Natural killer cell treated with Interleukin-12 subunit alpha and Interleukin-12 subunit beta and Interleukin-15 and Interleukin-18, amount 100 ng/mL, for 72 hours (primary cell): Measurements from ENCODE around the gene ADCK2. TPM values are rescaled to one million over a fixed set of nuclear protein-coding genes. Genes with fewer than 3 reads are reported as not detected.
A peak's percentile ranks its signal among the peaks of the same experiment; 100 is the strongest.
"Not testable (repeated sequence)": the region's sequence is repeated elsewhere in the genome, so short reads cannot be mapped to it uniquely, and the experiment has no call there.

Experiments used
- ATAC-seq, 2 donors: fragments of 150-1000 bp; cut with Tn5 transposase in 1 of 2; sonication (Bioruptor Pico), chemical (Tn5 transposase) in 1 of 2; 2 replicates each; pipeline ENCODE4 v1.10.0; 2021
- DNase-seq: peaks from one replicate; pipeline ENCODE4 v3.0.0; 2022; ENCODE audit warnings: low spot score
- H3K27ac Mint-ChIP-seq, 2 donors: 1 replicate in 1 of 2; 2 replicates in 1 of 2; pipeline ENCODE4 v1.8.0; 2022; ENCODE audit warnings: mixed read lengths in 2 of 2, mild to moderate bottlenecking in 1 of 2, moderate library complexity in 1 of 2
- H3K27me3 Mint-ChIP-seq, 2 donors: 1 replicate in 1 of 2; 2 replicates in 1 of 2; pipeline ENCODE4 v1.8.0; 2022; ENCODE audit warnings: mixed read lengths in 2 of 2
- H3K36me3 Mint-ChIP-seq: one replicate; pipeline ENCODE4 v1.8.0; 2022; ENCODE audit warnings: mixed read lengths
- H3K4me1 Mint-ChIP-seq, 2 donors: 1 replicate in 1 of 2; 2 replicates in 1 of 2; pipeline ENCODE4 v1.8.0; 2022; ENCODE audit warnings: low read depth in 2 of 2, mixed read lengths in 2 of 2, mild to moderate bottlenecking in 1 of 2
- H3K4me3 Mint-ChIP-seq: one replicate; pipeline ENCODE4 v1.8.0; 2022; ENCODE audit warnings: mixed read lengths
- H3K9me3 Mint-ChIP-seq: 2 replicates; pipeline ENCODE4 v1.8.0; 2022; ENCODE audit warnings: mixed read lengths
- total RNA-seq, 2 donors: library from RNA; stranded (reverse); gene quantifications; one replicate each; pipeline ENCODE4 v1.2.3, GENCODE V29; 2022

Gene ADCK2, protein sequence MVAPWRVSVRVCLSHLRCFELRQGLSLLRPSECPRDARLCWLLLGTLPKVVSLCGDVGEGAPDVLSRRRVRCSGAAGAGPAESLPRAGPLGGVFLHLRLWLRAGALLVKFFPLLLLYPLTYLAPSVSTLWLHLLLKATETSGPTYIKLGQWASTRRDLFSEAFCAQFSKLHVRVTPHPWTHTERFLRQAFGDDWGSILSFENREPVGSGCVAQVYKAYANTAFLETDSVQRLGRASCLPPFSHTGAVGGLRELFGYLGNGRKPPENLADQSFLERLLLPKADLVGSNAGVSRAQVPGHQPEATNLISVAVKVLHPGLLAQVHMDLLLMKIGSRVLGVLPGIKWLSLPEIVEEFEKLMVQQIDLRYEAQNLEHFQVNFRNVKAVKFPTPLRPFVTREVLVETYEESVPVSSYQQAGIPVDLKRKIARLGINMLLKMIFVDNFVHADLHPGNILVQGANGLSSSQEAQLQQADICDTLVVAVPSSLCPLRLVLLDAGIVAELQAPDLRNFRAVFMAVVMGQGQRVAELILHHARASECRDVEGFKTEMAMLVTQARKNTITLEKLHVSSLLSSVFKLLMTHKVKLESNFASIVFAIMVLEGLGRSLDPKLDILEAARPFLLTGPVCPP
- total RNA-seq, result 10 to 100 TPM in 1 of 2 donors, 1 to 10 TPM in 1; 8.2 to 12.2 TPM

DNA sequence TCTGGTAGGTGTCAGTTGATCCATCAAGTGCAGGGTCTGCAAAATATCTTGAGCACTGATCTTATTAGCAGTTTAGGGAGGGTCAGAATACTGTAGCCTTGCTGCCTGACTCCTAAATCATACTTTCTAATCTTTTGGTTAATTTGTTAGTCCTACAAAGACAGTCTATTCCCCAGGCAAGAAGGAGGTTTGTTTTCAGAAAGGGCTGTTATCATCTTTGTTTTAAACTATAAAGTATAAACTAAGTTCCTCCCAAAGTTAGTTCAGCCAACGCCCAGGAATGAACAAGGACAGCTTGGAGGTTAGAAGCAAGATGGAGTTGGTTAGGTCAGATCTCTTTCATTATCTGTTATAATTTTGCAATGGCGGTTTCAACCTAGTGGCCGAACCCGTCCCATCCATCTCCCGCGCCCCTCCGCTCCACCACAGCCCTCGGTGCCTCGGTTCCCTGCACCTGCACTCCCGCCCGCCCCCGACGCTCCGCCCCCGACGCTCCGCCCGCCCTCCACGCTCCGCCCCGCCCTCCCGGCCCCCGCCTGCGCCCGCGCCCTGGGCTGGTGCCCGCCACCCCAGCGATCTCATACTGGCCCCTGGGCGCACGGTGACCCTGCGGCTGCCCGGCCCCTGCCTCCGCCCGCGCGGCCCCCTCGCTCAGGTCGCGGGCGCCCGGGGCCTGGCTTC lies at the start of gene ADCK2:
ADCK2 (plus strand) TSS at position 564 of the 681 bp plus-strand sequence. CDS start 386 bp downstream, outside the sequence.
- no peaks in the 10 kb centered on the region for H3K9me3 Mint-ChIP-seq
- peak within 1 kb of the TSS; percentile 60 to 70 for H3K27ac Mint-ChIP-seq
- DNase-seq (peak; percentile 65), ATAC-seq (peak; percentile 88 to 92)
- H3K36me3 Mint-ChIP-seq, result no peaks in the 10 kb centered on the region
- H3K4me1 Mint-ChIP-seq, result peaks cover 20 to 24% of the 10 kb centered on the region in 2 donors
- H3K4me3 Mint-ChIP-seq, result peak within 1 kb of the TSS; percentile 89
- no peaks in the 10 kb centered on the region for H3K27me3 Mint-ChIP-seq

DNA sequence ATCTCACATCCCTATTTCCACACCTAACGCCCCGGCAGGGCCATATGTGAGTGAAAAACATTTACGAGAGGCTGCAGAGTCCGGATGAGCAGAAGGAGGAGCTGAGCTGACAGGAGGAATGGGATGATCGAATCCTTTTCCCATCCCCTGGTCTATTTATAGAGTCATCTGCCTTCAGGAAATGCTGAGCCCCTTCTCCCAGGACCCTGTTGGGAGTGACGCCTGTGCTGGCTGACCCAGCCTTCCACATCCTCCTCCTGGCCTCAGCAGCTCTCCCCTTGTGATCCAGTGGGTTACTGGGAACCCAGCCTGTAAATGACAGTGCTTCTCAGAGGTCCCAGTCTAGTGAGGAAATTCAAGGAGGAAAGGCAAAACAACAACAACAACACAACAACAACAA lies 48.8 kb upstream of the ADCK2 start:
- no peaks in the 10 kb centered on the region for H3K36me3 Mint-ChIP-seq
- H3K4me3 Mint-ChIP-seq, result no peak overlapping the region
- no peaks in the 10 kb centered on the region for H3K4me1 Mint-ChIP-seq
- H3K27ac Mint-ChIP-seq, result no peak overlapping the region
- H3K9me3 Mint-ChIP-seq, result no peaks in the 10 kb centered on the region
- ATAC-seq, result no peak
- DNase-seq, result no peak
- H3K27me3 Mint-ChIP-seq, result peaks cover 4 to 9% of the 10 kb centered on the region in 2 donors

DNA sequence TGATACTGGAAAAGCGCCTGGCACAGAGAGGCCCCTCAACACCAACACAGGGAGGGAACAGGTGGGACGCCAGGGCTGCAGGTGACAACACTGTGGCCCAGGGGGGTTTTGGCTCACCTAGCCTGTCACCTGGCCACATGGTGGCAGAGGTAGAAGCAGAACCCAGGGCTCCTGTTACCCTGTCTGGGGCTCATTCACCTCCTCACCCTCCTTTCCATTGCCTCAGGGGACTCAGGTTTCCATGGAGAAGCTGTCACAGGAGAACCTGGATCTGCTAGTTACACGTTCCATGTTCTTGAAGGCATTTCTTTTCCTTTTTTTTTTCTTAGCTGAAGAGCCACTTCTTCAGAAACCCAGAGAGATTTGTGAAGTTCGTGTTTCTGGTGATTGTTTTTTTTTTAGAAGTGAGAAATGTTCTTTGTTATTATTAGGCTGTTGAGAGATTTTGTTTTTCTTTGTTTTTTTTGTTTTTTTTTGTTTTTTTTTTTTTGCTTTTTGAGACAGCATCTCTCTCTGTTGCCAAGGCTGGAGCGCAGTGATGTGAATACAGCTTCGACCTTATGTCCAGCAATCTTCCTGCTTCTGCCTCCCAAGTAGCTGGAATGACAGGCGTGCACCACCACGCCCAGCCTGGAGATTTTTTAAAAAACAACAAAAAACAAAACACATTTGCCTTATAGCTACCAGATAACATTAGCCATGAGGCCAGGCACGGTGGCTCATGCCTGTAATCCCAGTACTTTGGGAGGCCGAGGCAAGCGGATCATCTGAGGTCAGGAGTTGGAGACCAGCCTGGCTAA lies 48.2 kb upstream of the ADCK2 start:
- no peak for DNase-seq
- no peak for ATAC-seq
- no peaks in the 10 kb centered on the region for H3K36me3 Mint-ChIP-seq
- no peak overlapping the region for H3K4me3 Mint-ChIP-seq
- peaks cover 10 to 12% of the 10 kb centered on the region in 2 donors for H3K27me3 Mint-ChIP-seq
- H3K4me1 Mint-ChIP-seq, result no peaks in the 10 kb centered on the region
- H3K9me3 Mint-ChIP-seq, result no peaks in the 10 kb centered on the region
- H3K27ac Mint-ChIP-seq, result no peak overlapping the region

DNA sequence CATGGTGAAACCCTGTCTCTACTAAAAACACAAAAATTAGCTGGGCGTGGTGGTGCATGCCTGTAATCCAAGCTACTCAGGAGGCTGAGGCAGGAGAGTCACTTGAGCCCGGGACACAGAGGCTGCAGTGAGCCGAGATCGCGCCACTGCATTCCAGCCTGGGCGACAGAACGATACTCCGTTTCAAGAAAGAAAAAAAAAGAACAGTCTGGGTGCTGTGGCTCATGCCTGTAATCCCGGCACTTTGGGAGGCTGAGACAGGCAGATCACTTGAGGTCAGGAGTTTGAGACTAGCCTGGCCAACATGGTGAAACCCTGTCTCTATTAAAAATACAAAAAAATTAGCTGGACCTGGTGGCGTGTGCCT lies 47.6 kb upstream of the ADCK2 start:
- H3K4me3 Mint-ChIP-seq, H3K27ac Mint-ChIP-seq: not testable (repeated sequence)

DNA sequence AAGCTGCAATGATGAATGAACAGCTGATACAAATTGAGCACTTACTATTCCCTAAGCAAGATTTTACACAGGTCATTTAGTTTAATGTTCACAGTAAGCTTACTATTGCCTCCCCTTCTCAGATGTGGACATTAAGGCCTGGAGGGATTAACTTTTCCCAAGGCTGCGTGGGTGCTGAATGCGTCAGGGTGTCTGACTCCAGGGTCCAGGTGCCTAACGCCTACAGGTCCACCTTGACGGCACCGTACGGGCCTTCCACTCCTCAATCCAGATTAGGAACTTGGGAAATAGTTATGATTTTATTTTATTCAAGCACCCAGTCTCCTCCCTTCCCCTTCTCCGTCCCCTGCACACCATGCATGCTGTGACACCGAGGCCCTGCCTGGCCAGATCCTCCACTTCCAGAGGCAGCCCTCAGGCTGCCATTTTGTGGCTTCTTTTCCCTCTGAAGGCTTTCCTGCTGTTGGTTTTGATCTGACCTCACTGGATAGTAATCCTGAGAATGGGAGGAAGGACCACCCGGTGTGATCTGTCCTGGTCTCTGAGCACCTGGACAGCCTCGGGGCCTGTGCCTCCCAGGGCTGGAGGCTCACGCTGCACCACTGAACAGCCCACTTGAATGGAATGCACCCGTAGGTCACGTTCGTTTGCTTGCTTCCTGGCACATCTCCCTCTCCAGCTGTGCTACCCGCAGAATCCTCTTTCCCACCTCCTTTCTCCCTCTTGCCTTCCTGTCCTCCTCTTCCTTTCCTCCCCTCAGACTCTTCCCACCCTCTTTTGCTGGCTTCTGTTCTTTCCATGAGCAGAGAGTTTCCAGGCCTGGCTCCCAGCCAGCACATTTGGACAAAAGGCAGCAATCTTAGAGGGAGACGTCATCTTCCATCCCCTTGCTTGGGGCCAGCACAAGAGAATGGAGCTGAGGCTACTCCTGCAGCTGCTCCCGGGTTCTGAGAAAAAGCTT lies 46.6 kb upstream of the ADCK2 start:
- Mint-ChIP-seq H3K9me3 (no peaks in the 10 kb centered on the region), H3K27me3 (peaks cover 11 to 12% of the 10 kb centered on the region in 2 donors), H3K4me3 (no peak overlapping the region), H3K4me1 (no peaks in the 10 kb centered on the region), H3K27ac (no peak overlapping the region), H3K36me3 (no peaks in the 10 kb centered on the region)
- DNase-seq (no peak), ATAC-seq (peak in 1 of 2 donors; percentile 17)

More for the DNA sequence above, 47.6 kb upstream of the ADCK2 start:
- not testable (repeated sequence) for H3K4me1 Mint-ChIP-seq, ATAC-seq, H3K9me3 Mint-ChIP-seq, DNase-seq, H3K36me3 Mint-ChIP-seq
- peaks cover 11 to 12% of the 10 kb centered on the region in 2 donors for H3K27me3 Mint-ChIP-seq

DNA sequence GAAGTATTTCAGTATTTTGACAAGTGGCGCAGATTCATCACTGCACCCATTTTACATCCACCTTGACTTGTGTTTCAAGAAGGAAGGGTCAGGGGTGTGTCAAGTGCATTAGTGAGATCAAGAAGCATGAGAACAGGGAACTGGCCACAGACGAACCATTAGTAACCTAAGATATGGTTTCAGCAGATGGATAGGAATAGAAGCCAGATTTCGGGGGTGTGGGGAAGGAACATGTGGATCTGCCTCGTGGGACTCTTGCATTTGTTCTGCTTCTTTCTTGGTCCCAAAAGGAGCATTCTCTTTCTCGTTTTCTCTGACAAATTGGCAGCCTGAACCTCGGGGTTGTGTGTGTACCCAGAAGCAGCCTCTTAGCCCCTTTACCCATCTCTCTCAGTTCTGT lies 41.7 kb upstream of the ADCK2 start:
- H3K36me3 Mint-ChIP-seq, result no peaks in the 10 kb centered on the region
- DNase-seq, result no peak
- H3K9me3 Mint-ChIP-seq, result no peaks in the 10 kb centered on the region
- no peak for ATAC-seq
- H3K4me1 Mint-ChIP-seq, result no peaks in the 10 kb centered on the region
- H3K27me3 Mint-ChIP-seq, result peaks cover 10 to 11% of the 10 kb centered on the region in 2 donors
- no peak overlapping the region for H3K4me3 Mint-ChIP-seq
- no peak overlapping the region for H3K27ac Mint-ChIP-seq

DNA sequence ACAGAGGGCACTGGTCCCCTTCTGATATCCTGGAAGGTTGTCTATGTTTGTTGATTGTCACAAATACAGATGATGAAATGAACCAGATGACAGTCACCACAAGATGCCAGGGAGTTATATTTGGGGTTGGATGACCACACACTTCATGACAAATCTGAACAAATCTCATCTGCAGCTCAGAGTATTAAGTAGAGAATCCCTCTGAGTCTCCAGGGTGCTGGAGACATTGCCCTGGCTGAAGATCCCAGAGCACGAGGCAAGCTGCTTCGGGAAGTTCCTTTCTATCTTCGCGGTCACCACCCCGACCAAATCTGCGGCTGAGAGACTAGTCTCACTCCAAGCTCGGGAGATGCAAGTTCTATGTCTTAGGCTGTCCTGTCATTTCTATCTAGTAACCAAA lies 41.1 kb upstream of the ADCK2 start:
- no peak for DNase-seq
- H3K36me3 Mint-ChIP-seq, result no peaks in the 10 kb centered on the region
- no peaks in the 10 kb centered on the region for H3K4me1 Mint-ChIP-seq
- no peak overlapping the region for H3K4me3 Mint-ChIP-seq
- no peak for ATAC-seq
- no peak overlapping the region for H3K27ac Mint-ChIP-seq
- H3K9me3 Mint-ChIP-seq, result no peaks in the 10 kb centered on the region
- peaks cover 11% of the 10 kb centered on the region in 2 donors for H3K27me3 Mint-ChIP-seq

DNA sequence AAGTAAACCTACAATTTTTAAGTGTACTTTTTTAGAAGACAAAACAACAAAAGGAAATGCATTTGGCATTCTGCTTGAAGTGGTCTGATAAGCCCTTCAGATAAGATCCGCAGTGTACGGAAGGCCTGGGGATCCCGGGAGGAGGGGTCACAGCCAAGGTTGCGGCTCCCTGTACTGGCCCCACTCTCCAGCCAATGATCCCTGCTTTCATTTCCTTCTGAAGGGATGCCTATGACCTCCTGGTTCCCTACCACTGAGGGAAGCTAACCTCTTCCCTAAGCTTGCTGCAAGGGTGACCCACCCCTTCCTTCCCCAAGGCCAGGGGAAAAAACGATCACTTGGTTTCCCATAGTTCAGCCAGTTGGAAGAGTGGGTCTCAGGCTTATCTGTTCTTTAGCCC lies 37.4 kb upstream of the ADCK2 start:
- no peak for DNase-seq
- Mint-ChIP-seq H3K27me3 (peaks cover 33 to 36% of the 10 kb centered on the region in 2 donors), H3K27ac (no peak overlapping the region), H3K9me3 (no peaks in the 10 kb centered on the region), H3K4me1 (peaks cover 9 to 14% of the 10 kb centered on the region in 2 donors), H3K36me3 (no peaks in the 10 kb centered on the region), H3K4me3 (no peak overlapping the region)
- no peak for ATAC-seq

DNA sequence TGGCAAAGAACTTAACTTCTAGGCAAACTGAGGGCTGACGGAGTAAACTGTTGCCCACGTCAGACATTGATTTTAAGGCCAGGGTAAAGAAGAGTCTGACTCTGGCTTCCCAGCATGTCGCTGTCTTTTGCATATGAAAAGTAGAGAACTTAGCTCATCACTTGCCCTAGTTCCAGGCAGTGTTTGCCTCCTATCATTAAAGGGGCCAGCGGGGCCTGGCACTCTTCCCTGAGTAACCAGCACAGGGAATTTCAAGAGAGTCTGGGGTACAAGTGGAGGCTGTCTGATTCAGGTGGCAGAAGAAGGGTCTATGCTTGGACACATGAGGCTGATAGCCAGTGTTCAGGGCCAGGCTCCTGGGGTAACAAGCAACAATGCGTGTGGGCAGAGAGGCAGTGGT lies 36.9 kb upstream of the ADCK2 start:
- ATAC-seq (no peak), DNase-seq (no peak)
- Mint-ChIP-seq H3K27me3 (peaks cover 33 to 36% of the 10 kb centered on the region in 2 donors), H3K4me1 (peaks cover 9 to 14% of the 10 kb centered on the region in 2 donors), H3K36me3 (no peaks in the 10 kb centered on the region), H3K9me3 (no peaks in the 10 kb centered on the region), H3K4me3 (no peak overlapping the region), H3K27ac (no peak overlapping the region)

DNA sequence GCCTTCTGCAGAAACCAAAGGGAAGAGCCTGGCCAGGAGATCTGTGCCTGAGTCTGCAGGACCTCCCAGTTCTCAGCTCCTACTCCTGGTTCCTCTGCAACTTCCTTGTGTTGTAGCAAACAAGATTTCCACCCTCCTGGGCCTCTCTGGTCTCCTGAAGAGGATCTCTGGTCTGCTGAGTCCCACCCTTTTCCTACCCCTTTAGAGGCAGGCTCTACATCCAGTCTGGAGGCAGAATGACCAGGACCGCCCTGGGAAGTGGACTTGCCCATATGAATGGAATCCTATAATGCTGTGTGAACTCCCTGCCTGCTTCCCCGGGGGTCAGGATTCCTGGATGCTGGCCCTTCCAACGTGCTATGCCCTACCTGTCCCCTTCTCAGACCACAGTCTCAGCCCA lies 35.3 kb upstream of the ADCK2 start:
- DNase-seq (no peak), ATAC-seq (no peak)
- peaks cover 9 to 14% of the 10 kb centered on the region in 2 donors for H3K4me1 Mint-ChIP-seq
- peaks cover 43% of the 10 kb centered on the region in 2 donors for H3K27me3 Mint-ChIP-seq
- no peaks in the 10 kb centered on the region for H3K9me3 Mint-ChIP-seq
- H3K4me3 Mint-ChIP-seq, result no peak overlapping the region
- H3K36me3 Mint-ChIP-seq, result no peaks in the 10 kb centered on the region
- no peak overlapping the region for H3K27ac Mint-ChIP-seq

DNA sequence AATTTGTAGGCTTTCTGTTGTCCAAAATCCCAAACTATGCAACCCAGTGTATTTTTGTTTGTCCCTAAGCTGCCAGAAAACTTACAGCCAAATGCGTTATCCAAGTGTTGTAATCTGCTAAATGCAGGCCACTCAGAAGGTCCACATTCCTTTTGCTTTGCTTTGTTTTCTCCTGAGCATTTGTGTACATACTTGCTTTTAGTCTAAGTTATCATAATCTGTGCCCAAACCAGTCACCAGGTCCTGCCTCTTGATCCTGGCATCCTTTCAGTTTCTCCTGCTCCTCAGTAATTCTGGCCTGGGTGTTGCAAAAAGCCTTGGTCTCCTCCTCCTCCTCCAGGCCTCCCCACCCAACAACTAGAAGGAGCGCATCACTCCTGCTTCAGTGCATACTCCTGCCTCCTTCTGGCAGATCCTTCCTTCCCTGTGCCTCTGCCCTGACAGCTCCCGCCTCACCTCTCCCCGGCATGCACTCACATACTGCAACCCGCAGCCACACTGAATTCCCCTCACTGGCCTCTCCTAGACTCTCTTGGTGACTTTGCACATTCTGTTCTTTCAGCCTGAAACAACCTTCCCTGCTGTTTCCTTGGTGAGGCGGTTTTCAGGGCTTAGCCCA lies 34.5 kb upstream of the ADCK2 start:
- Mint-ChIP-seq H3K9me3 (no peaks in the 10 kb centered on the region), H3K27ac (no peak overlapping the region)

DNA sequence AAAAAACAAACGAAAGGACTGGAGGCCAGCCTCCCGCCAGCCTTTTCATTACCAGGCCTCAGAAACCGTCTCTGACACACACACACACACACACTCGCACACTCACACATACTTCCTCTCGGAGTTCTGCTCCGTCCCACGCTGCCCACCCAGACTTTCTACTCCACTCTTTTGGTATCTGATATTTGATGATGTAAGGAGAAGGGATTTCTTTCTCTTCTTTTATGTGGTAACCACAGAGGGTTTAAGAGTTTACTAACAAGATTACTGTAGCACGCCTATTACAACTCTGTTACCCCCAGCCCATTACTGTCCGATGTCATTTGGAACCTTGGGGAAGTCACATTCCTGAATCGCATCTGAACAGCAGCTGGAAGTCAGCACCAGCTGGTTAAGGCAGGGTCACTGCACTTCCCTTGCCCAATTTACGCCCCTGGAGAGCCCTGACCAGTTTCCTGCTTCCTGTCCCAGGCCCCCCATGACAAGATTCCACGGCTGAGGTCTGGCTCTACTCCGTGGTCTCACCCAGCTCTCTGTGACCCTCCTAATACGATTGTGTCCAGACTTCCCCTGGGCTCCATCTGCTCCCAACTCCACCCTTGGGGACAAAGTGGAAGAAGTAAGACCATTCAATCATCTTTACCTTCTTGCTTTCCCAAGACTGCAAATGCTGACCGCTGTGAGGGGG lies 33.2 kb upstream of the ADCK2 start:
- no peak overlapping the region for H3K27ac Mint-ChIP-seq
- DNase-seq (no peak), ATAC-seq (no peak)
- H3K9me3 Mint-ChIP-seq, result no peaks in the 10 kb centered on the region
- H3K36me3 Mint-ChIP-seq, result no peaks in the 10 kb centered on the region
- H3K27me3 Mint-ChIP-seq, result peaks cover 50% of the 10 kb centered on the region in 2 donors
- H3K4me3 Mint-ChIP-seq, result peak overlapping the region; percentile 58
- peaks cover 9 to 14% of the 10 kb centered on the region in 2 donors for H3K4me1 Mint-ChIP-seq

More for the DNA sequence above, 34.5 kb upstream of the ADCK2 start:
- H3K4me3 Mint-ChIP-seq, result no peak overlapping the region
- DNase-seq, result no peak
- no peak for ATAC-seq
- peaks cover 43% of the 10 kb centered on the region in 2 donors for H3K27me3 Mint-ChIP-seq
- peaks cover 9 to 14% of the 10 kb centered on the region in 2 donors for H3K4me1 Mint-ChIP-seq
- H3K36me3 Mint-ChIP-seq, result no peaks in the 10 kb centered on the region
